ENCODE measurements around the gene IL34.

Gene IL34

GRCh38 chr16:70674221-70675014, 28.1 kb downstream of the IL34 start:
- no peak for DNase-seq (ENCODE audit: extremely low spot score)
- ChIA-PET CTCF (interaction anchor here (1.4 kb wide), 1 partner anchor 97 kb away, joined by 6 read pairs; no protein-coding TSS in a partner anchor), POLR2A (no interaction called here)

GRCh38 chr16:70675851-70676513, 29.6 kb downstream of the IL34 start:
- no peak for DNase-seq (ENCODE audit: extremely low spot score)
- ChIA-PET POLR2A (no interaction called here), CTCF (no interaction called here)
- TF ChIP-seq FOXM1 (IDR thresholded peaks at IDR 0.05; ENCODE audit: borderline replicate concordance) (no peak), BHLHE40 (IDR thresholded peaks at IDR 0.05; ENCODE audit: borderline replicate concordance) (no peak), TARDBP (IDR thresholded peaks at IDR 0.05) (no peak), ARNT (IDR thresholded peaks at IDR 0.05) (no peak), L3MBTL2 (conservative IDR thresholded peaks at IDR 0.05) (no peak), SUZ12 (IDR thresholded peaks at IDR 0.05) (no peak), NFRKB (IDR thresholded peaks at IDR 0.05) (no peak), FOXK2 (IDR thresholded peaks at IDR 0.05) (no peak), ELF4 (IDR thresholded peaks at IDR 0.05) (no peak), HDGF (IDR thresholded peaks at IDR 0.05; ENCODE audit: borderline replicate concordance) (no peak), ZNF384 (IDR thresholded peaks at IDR 0.05) (no peak), CTBP1 (IDR thresholded peaks at IDR 0.05; ENCODE audit: borderline replicate concordance) (no peak), SP1 (IDR thresholded peaks at IDR 0.05) (no peak), PKNOX1 (IDR thresholded peaks at IDR 0.05) (no peak), LEF1 (IDR thresholded peaks at IDR 0.05; ENCODE audit: borderline replicate concordance) (no peak), FOXA1 (IDR thresholded peaks at IDR 0.05) (no peak)

More at GRCh38 chr16:70674221-70675014, 28.1 kb downstream of the IL34 start:
- TF ChIP-seq ELF4 (IDR thresholded peaks at IDR 0.05) (no peak), CTBP1 (IDR thresholded peaks at IDR 0.05; ENCODE audit: borderline replicate concordance) (no peak), FOXM1 (IDR thresholded peaks at IDR 0.05; ENCODE audit: borderline replicate concordance) (no peak), ARNT (IDR thresholded peaks at IDR 0.05) (no peak), FOXA1 (IDR thresholded peaks at IDR 0.05) (no peak), TARDBP (IDR thresholded peaks at IDR 0.05) (no peak), SP1 (IDR thresholded peaks at IDR 0.05) (no peak), FOXK2 (IDR thresholded peaks at IDR 0.05) (no peak), ZNF384 (IDR thresholded peaks at IDR 0.05) (no peak), LEF1 (IDR thresholded peaks at IDR 0.05; ENCODE audit: borderline replicate concordance) (no peak), NFRKB (IDR thresholded peaks at IDR 0.05) (no peak), L3MBTL2 (conservative IDR thresholded peaks at IDR 0.05) (no peak), SUZ12 (IDR thresholded peaks at IDR 0.05) (no peak), BHLHE40 (IDR thresholded peaks at IDR 0.05; ENCODE audit: borderline replicate concordance) (no peak)

- ChIA-PET POLR2A (no interaction called here), CTCF (no interaction called here)
- DNase-seq (ENCODE audit: extremely low spot score): no peak
- TF ChIP-seq FOXA1 (IDR thresholded peaks at IDR 0.05) (no peak), BHLHE40 (IDR thresholded peaks at IDR 0.05; ENCODE audit: borderline replicate concordance) (no peak), ZNF384 (IDR thresholded peaks at IDR 0.05) (no peak), LEF1 (IDR thresholded peaks at IDR 0.05; ENCODE audit: borderline replicate concordance) (no peak), NFRKB (IDR thresholded peaks at IDR 0.05) (no peak), PKNOX1 (IDR thresholded peaks at IDR 0.05) (no peak), CTBP1 (IDR thresholded peaks at IDR 0.05; ENCODE audit: borderline replicate concordance) (no peak), SP1 (IDR thresholded peaks at IDR 0.05) (no peak), TARDBP (IDR thresholded peaks at IDR 0.05) (no peak)
Observed at GRCh38 chr16:70676675-70677498, 30.5 kb downstream of the IL34 start.

- CTCF ChIA-PET: no interaction called here
- no peak for DNase-seq (ENCODE audit: extremely low spot score)
- POLR2A ChIA-PET: no interaction called here
Observed at GRCh38 chr16:70677499-70678120, 31.3 kb downstream of the IL34 start.

More at GRCh38 chr16:70677499-70678120, 31.3 kb downstream of the IL34 start:
- TF ChIP-seq NFRKB (IDR thresholded peaks at IDR 0.05): no peak
- TF ChIP-seq SUZ12 (IDR thresholded peaks at IDR 0.05): no peak
- TF ChIP-seq HDGF (IDR thresholded peaks at IDR 0.05; ENCODE audit: borderline replicate concordance): no peak
- no peak for TF ChIP-seq ELF4 (IDR thresholded peaks at IDR 0.05)
- no peak for TF ChIP-seq SP1 (IDR thresholded peaks at IDR 0.05)
- no peak for TF ChIP-seq FOXA1 (IDR thresholded peaks at IDR 0.05)
- no peak for TF ChIP-seq CTBP1 (IDR thresholded peaks at IDR 0.05; ENCODE audit: borderline replicate concordance)
- no peak for TF ChIP-seq PKNOX1 (IDR thresholded peaks at IDR 0.05)
- no peak for TF ChIP-seq TARDBP (IDR thresholded peaks at IDR 0.05)
- no peak for TF ChIP-seq ARNT (IDR thresholded peaks at IDR 0.05)
- no peak for TF ChIP-seq ZNF384 (IDR thresholded peaks at IDR 0.05)
- TF ChIP-seq LEF1 (IDR thresholded peaks at IDR 0.05; ENCODE audit: borderline replicate concordance): no peak
- no peak for TF ChIP-seq FOXM1 (IDR thresholded peaks at IDR 0.05; ENCODE audit: borderline replicate concordance)
